Renal pelvis (tissue), 4 donors: ENCODE data around the gene EGLN3. TPM values are rescaled to one million over a fixed set of nuclear protein-coding genes. Genes with fewer than 3 reads are reported as not detected.

Experiments used
- DNase-seq: peaks from one replicate; pipeline ENCODE4 v3.0.0-alpha.2; 2013
- polyA plus RNA-seq, 3 donors: library from polyadenylated mRNA; unstranded; fragments of 120-200 nt; gene quantifications; one replicate each; pipeline ENCODE4 v1.2.1, GENCODE V29; 2013; ENCODE audit not compliant: insufficient read length in 3 of 3

EGLN3 gene
- polyA plus RNA-seq, 3 donors = 15.2 to 20.0 (median 17.9) TPM

GRCh38 chr14:33916663-33917565, 34.0 kb downstream of the EGLN3 start:
- no peak for DNase-seq

DNA sequence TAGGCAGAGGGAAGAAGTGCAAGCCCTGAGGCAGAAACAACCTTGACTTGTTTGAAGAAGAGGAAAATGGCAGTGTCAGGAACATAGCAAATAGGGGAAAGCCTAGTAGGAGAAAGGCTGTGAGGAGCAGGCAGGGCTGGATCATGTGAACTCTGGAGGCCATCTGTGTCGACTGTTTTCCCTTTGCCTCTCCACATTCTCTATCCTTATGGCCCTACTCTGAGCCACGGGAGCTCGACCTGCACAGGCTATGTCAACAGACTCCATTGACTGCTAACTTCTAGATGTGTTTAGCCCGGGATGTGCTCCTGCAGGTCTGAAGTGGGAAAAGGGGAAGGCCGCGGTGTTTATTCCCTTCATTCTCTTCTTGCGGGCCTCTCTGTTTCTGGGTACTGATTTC, 35.2 kb downstream of the EGLN3 start:
- no peak for DNase-seq

GRCh38 chr14:33914676-33915516, 36.0 kb downstream of the EGLN3 start:
- DNase-seq = no peak

DNA sequence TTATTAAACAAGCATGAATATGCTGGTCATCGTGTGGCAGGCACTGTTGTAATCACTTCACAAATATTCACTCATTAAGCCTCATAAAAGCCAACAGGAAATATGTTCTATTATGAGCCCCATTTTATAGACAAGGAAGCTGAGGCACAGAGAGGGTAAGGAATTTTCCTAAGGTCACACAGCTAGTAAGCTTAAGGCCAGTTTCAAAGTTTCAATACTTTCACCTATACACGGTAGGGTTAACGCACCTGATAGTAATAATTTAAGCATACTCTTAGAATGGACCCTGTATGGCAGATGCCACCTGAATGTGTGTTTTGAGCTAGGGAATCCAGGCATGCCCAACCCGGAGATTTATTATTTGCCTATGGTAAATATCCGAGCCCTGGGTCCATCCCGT, 39.8 kb downstream of the EGLN3 start:
- DNase-seq = no peak

- no peak for DNase-seq
Measured at GRCh38 chr14:33910435-33910834, 40.4 kb downstream of the EGLN3 start.

DNA sequence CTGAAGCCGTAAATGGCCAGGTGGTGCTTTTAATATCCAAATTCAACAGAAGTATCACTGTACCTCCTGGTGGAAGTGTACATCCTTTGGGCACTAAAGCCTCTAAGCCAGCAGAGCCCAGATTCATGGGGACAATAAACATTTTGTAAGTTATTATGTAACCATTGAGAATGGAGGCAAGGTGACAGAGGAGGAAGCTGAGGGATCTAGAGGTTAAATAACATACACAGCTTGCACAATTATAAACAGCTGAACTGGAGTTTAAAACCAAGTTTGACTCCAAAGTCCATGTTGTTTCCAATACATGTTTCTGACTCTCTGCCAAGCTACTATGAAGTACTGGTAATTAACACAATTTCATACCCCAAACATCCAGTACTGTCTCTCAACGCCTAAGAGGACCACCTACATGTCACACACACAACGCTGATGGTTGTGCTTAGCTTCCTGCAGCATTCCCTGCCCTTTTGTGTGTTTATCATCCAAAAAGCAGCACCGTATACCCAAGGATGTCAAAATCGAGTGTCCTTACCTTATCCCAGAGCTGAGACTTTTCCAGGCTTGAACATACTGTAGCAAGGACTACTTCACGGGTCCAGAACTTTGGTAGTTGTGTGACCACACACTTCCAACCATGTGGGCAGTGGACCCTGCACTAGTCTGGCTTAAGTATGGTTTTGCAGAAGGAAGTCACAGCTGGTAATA, 41.3 kb downstream of the EGLN3 start:
- DNase-seq = no peak

GRCh38 chr14:33908540-33909223, 42.2 kb downstream of the EGLN3 start:
- peak; percentile 22 for DNase-seq

DNA sequence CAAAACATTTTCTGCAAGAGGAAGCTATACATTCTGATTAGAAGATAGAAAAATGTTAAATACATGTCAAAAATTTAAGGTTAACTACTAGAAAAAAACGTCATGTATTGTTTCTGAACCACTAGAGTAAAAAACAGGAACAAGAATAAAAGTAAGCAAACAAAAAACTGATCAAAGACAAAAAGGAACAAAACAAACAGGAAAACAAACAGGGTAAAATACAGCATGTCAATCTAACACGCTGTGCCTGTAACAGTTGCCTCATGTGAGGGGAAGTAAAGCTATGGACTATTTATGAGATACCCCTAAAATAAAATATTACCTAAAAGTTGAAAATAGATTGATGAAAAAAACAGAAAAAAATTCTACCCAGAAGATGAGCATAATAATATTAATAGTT, 43.9 kb downstream of the EGLN3 start:
- DNase-seq = no peak

DNA sequence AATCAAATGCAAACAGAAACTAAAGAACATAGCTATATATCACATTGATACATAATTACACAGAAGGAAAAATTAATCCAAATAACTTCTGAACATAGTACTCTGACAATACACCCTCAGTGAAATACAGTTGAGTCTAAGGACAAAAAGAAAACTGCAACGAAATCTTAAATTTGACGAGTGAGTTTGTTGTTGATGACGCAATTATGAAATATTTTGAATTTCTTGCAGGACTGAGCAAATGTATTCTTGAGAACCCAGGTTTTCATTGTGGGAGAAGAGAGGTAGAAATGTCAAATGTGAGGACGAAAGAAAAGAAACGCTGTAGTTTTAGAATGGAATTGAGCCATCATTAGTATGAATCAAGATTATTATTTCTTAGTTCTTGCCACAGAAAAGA, 46.3 kb downstream of the EGLN3 start:
- DNase-seq = no peak

DNA sequence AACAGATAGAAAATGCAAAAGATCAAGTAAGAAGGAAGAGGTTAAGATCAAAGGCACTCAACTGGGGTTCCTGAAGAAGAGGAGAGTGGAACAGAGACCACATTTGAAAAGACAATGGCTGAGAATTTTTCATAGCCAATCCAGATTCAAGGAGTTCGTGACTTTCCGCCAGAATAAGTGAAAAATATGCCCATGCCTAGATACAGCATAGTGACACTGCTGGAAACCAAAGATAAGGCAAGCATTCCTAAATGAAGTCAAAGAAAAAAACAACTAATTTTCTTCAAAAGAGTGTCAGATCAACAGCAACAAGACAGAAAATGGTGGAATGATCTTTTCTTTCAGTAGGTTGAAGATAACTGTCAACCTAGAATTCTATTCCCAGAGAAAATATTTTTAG, 47.5 kb downstream of the EGLN3 start:
- DNase-seq = no peak

DNA sequence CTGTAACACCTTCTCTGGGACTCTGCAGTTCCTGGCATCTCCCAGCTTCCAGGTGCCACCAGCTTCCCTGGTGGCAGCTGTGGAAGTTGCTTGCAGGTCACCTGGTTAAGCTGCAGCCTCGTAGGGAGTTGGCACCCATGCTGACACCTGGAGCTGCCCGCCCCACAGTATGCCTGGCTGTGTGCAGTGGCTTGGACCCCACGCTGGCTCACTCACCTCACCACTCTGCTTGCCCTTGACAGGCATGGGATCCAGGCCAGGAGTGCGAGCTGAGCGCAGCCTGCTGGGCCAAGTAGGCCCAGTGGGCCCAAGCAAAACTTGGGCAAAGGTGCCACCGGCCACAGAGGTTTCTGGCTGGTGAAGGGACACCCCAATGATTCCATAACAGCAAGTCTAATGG, 48.5 kb downstream of the EGLN3 start:
- DNase-seq = no peak

DNA sequence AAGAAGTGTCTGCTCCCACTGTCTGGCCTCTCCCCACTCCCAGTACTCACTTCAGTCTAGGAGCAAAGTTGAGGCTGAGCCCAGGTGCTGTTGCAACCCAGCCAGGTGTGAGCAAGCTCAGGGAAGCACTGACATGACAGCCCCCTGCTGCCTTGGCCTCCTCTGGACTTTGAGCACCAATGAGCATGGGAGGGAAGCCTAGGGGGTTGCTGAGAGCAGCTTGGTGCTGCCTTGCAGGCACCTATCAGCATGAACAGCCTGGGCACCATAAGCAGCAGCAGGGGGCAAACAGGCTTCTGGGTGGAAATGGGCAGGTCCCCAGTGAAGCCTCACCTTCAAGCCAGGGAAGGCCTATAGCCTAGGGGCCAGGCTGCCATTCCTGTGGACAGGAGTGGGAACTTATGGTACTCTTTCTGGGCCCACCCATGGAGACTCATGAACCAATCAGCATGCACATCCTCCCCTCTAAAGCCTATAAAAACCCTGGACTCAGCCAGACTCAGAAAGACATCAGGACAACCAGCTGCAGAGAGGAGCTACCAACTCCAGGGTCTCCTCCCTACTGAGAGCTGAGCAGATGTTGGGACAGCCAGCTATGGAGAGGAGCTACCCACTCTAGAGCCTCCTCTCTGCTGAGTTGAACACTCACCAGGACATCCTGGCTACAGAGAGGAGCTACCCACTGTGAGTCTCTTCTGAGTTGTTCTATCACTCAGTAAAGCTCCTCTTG, 49.3 kb downstream of the EGLN3 start:
- DNase-seq = no peak

- no peak for DNase-seq
Measured at GRCh38 chr14:33900706-33901105, 50.2 kb downstream of the EGLN3 start.

GRCh38 chr14:33899723-33900341, 51.0 kb downstream of the EGLN3 start:
- DNase-seq = no peak

- no peak for DNase-seq
Measured at GRCh38 chr14:33897878-33898535, 52.9 kb downstream of the EGLN3 start.

GRCh38 chr14:33897382-33897781, 53.5 kb downstream of the EGLN3 start:
- no peak for DNase-seq

DNA sequence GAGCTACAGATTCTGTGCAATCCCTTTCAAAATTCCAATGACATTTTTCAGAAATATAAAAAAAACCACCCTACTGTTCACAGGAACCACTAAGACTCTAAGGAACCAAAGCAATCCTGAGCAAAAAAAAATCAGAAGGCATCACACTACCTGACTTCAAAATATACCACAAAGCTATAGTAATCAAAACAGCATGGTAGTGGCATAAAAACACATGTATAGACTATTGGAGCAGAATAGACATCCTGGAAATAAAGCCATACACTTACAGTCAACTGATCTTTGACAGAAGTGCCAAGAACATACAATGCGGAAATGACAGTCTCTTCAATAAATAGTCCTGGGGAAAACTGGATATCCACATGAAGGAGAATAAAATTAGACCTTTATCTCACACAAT, 56.5 kb downstream of the EGLN3 start:
- DNase-seq = no peak

DNA sequence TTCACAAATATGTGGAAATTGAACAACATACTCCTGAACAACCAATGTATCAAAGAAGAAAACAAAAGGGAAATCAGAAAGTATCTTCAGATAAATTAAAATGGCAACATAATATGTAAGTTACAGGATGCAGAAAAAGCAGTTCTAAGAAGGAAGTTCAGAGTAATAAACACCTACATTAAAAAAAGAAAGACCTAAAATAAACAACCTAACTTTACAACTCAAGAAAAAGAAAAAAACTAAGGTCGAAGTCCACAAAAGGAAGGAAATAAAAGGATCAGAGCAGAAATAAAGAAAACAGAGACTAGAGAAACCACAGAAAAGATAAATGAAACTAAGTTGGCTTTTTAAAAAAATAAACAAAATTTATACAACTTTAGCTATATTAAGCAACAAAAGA, 59.2 kb downstream of the EGLN3 start:
- DNase-seq = no peak

DNA sequence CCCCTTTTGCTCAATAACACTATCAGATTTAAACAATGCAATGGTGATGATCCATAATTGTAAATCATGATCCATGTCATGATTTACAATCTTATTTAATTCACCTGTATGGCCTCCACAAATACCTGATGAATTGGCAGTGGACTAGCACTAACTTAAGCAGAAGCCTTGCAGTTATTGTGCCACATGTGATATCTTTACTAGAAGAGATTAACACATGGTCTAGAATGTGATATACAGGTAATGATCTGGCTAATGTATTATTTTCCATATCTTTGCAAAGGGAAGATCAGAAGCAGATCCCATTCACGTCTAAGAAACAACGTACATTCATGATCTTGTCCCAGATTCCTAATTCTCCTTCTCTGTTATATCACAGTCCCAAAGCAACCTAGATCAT, 66.0 kb downstream of the EGLN3 start:
- DNase-seq = no peak

DNA sequence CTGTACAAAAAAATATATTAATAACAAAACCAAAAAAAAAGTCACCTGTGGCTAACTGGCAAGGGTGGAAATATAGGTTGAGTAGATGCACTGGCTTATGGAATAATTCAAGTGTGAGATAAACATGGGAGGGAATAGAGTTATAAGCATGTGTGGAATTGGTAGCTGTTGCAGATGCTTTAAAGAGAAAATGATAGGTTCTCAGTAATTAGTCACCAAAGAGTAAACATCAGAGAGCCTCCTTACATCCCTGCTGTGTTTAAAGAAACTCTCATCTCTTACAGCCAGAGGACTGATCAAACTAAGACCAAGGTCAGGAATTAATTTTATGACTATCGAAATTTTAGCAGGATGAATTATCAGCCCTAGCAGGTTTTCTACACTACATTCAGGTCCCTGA, 70.5 kb downstream of the EGLN3 start:
- no peak for DNase-seq
